Transverse colon (tissue), 4 donors: ENCODE data around the gene SNX8.

Experiments
- POLR2AphosphoS5 ChIP-seq, 3 donors: sonication (generic); formaldehyde crosslinking; IDR thresholded peaks; one replicate each; pipeline ENCODE4 v1.6.1; 2016; ENCODE audit warnings: antibody characterized with exemption in 3 of 3
- TF ChIP-seq, protein P1 (sequence below), 5 experiments: fragments of 200-600 bp in 3 of 5; fragments of 450-650 bp in 2 of 5; sonication (generic) in 3 of 5; IDR thresholded peaks; 1 replicate in 2 of 5; 2 replicates in 3 of 5; pipeline ENCODE4 v1.5.1; 2016 to 2017; ENCODE audit warnings: antibody characterized with exemption in 5 of 5, inconsistent platforms in 3 of 5, mild to moderate bottlenecking in 2 of 5, moderate library complexity in 1 of 5

DNA sequence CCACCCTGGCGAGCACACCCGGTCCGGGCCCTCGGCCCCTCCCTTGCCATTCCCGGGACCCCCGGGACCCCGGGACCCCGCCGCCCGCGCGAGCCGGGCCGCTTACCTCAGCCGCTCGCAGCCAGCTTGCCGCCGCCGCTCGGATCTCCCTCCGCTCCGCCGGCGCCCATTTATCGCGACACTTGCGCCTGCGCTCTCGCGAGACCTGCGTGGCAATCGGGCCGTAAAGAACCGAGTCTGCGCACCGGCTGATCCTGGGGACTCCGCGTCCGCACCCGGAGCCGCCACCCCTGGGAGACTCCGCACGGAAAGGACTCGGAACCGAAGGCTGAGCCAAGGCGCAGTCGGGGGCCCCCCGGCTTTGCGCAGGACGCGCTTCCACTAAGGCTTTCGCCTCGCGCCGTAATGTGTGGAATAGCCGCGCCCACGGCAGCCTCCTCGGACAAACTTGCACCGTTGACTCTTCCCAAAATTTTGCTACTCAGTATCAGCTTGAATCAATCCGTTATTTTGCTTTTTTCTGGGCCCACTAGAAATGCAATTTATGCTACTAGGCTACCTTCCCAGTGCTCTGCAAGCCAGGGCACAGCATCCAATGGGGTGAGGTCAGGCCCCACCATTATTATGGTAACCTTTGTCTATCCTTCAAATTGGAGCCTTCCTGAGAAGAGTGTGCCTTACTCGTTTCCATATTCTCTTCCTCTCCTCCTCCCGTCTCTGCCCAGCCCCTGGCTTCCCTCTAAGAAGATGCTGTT, 81.3 kb downstream of the SNX8 start, which contains the start of gene MAD1L1:
- TF ChIP-seq, protein P1, sequence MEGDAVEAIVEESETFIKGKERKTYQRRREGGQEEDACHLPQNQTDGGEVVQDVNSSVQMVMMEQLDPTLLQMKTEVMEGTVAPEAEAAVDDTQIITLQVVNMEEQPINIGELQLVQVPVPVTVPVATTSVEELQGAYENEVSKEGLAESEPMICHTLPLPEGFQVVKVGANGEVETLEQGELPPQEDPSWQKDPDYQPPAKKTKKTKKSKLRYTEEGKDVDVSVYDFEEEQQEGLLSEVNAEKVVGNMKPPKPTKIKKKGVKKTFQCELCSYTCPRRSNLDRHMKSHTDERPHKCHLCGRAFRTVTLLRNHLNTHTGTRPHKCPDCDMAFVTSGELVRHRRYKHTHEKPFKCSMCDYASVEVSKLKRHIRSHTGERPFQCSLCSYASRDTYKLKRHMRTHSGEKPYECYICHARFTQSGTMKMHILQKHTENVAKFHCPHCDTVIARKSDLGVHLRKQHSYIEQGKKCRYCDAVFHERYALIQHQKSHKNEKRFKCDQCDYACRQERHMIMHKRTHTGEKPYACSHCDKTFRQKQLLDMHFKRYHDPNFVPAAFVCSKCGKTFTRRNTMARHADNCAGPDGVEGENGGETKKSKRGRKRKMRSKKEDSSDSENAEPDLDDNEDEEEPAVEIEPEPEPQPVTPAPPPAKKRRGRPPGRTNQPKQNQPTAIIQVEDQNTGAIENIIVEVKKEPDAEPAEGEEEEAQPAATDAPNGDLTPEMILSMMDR (IDR thresholded peaks at IDR 0.05): no peak
- peak in 2 of 3 donors; percentile 35 to 37 for TF ChIP-seq POLR2AphosphoS5 (IDR thresholded peaks at IDR 0.05)
